ENCODE data around the gene TMEM50A. TPM values are rescaled to one million over a fixed set of nuclear protein-coding genes. Genes with fewer than 3 reads are reported as not detected.

Gene TMEM50A
- total and polyA plus RNA-seq, 2 experiments from 2014 or later: 53.9 to 229 TPM

- Histone ChIP-seq H3K27me3 (no peaks in the 10 kb centered on the region), H3K4me3 (peak overlapping the region; percentile 86), H3K4me1 (ENCODE audit: low read depth) (peaks cover 4% of the 10 kb centered on the region), H3K27ac (peak overlapping the region; percentile 93), H3K9me3 (ENCODE audit: low read depth) (no peaks in the 10 kb centered on the region), H3K36me3 (peaks cover 11% of the 10 kb centered on the region)
- no peak for TF ChIP-seq CTCF (IDR thresholded peaks at IDR 0.05; ENCODE audit: low read depth, low read length)
- no peak for DNase-seq (ENCODE audit: low read depth in 1 of 2, low spot score in 1 of 2)
Measured at GRCh38 chr1:25338986-25339385, 852 bp downstream of the TMEM50A start.

GRCh38 chr1:25341746-25342145 is 3.6 kb downstream of the TMEM50A start:
- no peaks in the 10 kb centered on the region for H3K27me3 ChIP-seq
- no peak overlapping the region for H3K27ac ChIP-seq
- H3K4me1 ChIP-seq (ENCODE audit: low read depth): peaks cover 4% of the 10 kb centered on the region
- TF ChIP-seq CTCF (IDR thresholded peaks at IDR 0.05; ENCODE audit: low read depth, low read length): no peak
- peaks cover 12% of the 10 kb centered on the region for H3K36me3 ChIP-seq
- DNase-seq (ENCODE audit: low read depth in 1 of 2, low spot score in 1 of 2): no peak
- H3K4me3 ChIP-seq: no peak overlapping the region
- H3K9me3 ChIP-seq (ENCODE audit: low read depth): no peaks in the 10 kb centered on the region

DNA sequence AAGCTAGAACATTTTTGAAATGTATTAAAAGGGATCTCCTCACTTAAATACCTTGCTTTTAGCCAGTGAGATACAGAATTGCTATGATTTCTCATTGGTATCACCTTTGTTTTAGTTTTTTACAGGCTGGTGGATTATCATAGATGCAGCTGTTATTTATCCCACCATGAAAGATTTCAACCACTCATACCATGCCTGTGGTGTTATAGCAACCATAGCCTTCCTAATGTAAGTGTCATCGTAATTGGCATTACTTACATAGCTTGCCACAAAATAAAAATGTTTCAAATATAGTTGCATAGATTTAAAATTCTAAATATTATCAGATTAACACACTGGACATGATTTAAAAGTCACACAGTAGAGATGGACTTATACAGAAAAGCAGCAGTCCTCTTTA is 4.7 kb downstream of the TMEM50A start:
- Histone ChIP-seq H3K27ac (no peak overlapping the region), H3K4me3 (no peak overlapping the region), H3K27me3 (no peaks in the 10 kb centered on the region), H3K9me3 (ENCODE audit: low read depth) (no peaks in the 10 kb centered on the region), H3K4me1 (ENCODE audit: low read depth) (peaks cover 4% of the 10 kb centered on the region), H3K36me3 (peaks cover 13% of the 10 kb centered on the region)
- no peak for TF ChIP-seq CTCF (IDR thresholded peaks at IDR 0.05; ENCODE audit: low read depth, low read length)
- DNase-seq (ENCODE audit: low read depth in 1 of 2, low spot score in 1 of 2): no peak

- H3K9me3 ChIP-seq (ENCODE audit: low read depth): no peaks in the 10 kb centered on the region
- no peaks in the 10 kb centered on the region for H3K27me3 ChIP-seq
- peaks cover 4% of the 10 kb centered on the region for H3K4me1 ChIP-seq (ENCODE audit: low read depth)
- no peak overlapping the region for H3K27ac ChIP-seq
- DNase-seq (ENCODE audit: low read depth in 1 of 2, low spot score in 1 of 2): peak in 1 of 2 donors; percentile 79
- H3K4me3 ChIP-seq: no peak overlapping the region
- TF ChIP-seq CTCF (IDR thresholded peaks at IDR 0.05; ENCODE audit: low read depth, low read length): no peak
- H3K36me3 ChIP-seq: peaks cover 20% of the 10 kb centered on the region
Measured at GRCh38 chr1:25343872-25344271, 5.7 kb downstream of the TMEM50A start.

GRCh38 chr1:25347556-25347955 is 9.4 kb downstream of the TMEM50A start:
- Histone ChIP-seq H3K27ac (no peak overlapping the region), H3K4me1 (ENCODE audit: low read depth) (no peaks in the 10 kb centered on the region), H3K4me3 (no peak overlapping the region), H3K36me3 (peaks cover 29% of the 10 kb centered on the region), H3K9me3 (ENCODE audit: low read depth) (no peaks in the 10 kb centered on the region), H3K27me3 (no peaks in the 10 kb centered on the region)
- no peak for TF ChIP-seq CTCF (IDR thresholded peaks at IDR 0.05; ENCODE audit: low read depth, low read length)
- no peak for DNase-seq (ENCODE audit: low read depth in 1 of 2, low spot score in 1 of 2)

GRCh38 chr1:25349606-25350005 is 11.5 kb downstream of the TMEM50A start:
- H3K4me1 ChIP-seq (ENCODE audit: low read depth): no peaks in the 10 kb centered on the region
- H3K36me3 ChIP-seq: peaks cover 38% of the 10 kb centered on the region
- DNase-seq (ENCODE audit: low read depth in 1 of 2, low spot score in 1 of 2): no peak
- H3K4me3 ChIP-seq: no peak overlapping the region
- no peak overlapping the region for H3K27ac ChIP-seq
- TF ChIP-seq CTCF (IDR thresholded peaks at IDR 0.05; ENCODE audit: low read depth, low read length): no peak
- H3K9me3 ChIP-seq (ENCODE audit: low read depth): no peaks in the 10 kb centered on the region
- no peaks in the 10 kb centered on the region for H3K27me3 ChIP-seq

Measured in cardiac muscle cell (in vitro differentiated cells and primary cell).